Measurements from ENCODE around the gene TBC1D22A. TPM values are rescaled to one million over a fixed set of nuclear protein-coding genes. Genes with fewer than 3 reads are reported as not detected.

The TBC1D22A gene
- total RNA-seq, 1 donor = 17.7 TPM

- Histone ChIP-seq H3K27ac (ENCODE audit: low read depth, low read length) (no peak overlapping the region), H2AFZ (ENCODE audit: low read length) (no peak overlapping the region), H3K4me3 (ENCODE audit: insufficient read depth, low read length) (no peak overlapping the region), H3K9me3 (ENCODE audit: low read depth, low read length) (no peaks in the 10 kb centered on the region), H4K20me1 (ENCODE audit: insufficient read depth, low read length) (peaks cover 9% of the 10 kb centered on the region), H3K4me1 (ENCODE audit: insufficient read depth, low read length) (peaks cover 16% of the 10 kb centered on the region), H3K79me2 (ENCODE audit: insufficient read depth, low read length) (no peaks in the 10 kb centered on the region), H3K36me3 (ENCODE audit: insufficient read depth, low read length) (no peaks in the 10 kb centered on the region), H3K4me2 (ENCODE audit: insufficient read depth, low read length) (no peak overlapping the region), H3K27me3 (ENCODE audit: insufficient read depth, low read length) (no peaks in the 10 kb centered on the region)
- DNase-seq (ENCODE audit: insufficient read length, low spot score, missing footprints) = no peak
- TF ChIP-seq, protein P1, sequence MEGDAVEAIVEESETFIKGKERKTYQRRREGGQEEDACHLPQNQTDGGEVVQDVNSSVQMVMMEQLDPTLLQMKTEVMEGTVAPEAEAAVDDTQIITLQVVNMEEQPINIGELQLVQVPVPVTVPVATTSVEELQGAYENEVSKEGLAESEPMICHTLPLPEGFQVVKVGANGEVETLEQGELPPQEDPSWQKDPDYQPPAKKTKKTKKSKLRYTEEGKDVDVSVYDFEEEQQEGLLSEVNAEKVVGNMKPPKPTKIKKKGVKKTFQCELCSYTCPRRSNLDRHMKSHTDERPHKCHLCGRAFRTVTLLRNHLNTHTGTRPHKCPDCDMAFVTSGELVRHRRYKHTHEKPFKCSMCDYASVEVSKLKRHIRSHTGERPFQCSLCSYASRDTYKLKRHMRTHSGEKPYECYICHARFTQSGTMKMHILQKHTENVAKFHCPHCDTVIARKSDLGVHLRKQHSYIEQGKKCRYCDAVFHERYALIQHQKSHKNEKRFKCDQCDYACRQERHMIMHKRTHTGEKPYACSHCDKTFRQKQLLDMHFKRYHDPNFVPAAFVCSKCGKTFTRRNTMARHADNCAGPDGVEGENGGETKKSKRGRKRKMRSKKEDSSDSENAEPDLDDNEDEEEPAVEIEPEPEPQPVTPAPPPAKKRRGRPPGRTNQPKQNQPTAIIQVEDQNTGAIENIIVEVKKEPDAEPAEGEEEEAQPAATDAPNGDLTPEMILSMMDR (IDR thresholded peaks at IDR 0.05; ENCODE audit: extremely low read depth, low read depth, low read length) = no peak
Observed at GRCh38 chr22:47098121-47098520, 335.7 kb downstream of the TBC1D22A start.

- no peak overlapping the region for H3K4me2 ChIP-seq (ENCODE audit: insufficient read depth, low read length)
- no peaks in the 10 kb centered on the region for H3K79me2 ChIP-seq (ENCODE audit: insufficient read depth, low read length)
- H2AFZ ChIP-seq (ENCODE audit: low read length) = no peak overlapping the region
- no peaks in the 10 kb centered on the region for H3K36me3 ChIP-seq (ENCODE audit: insufficient read depth, low read length)
- TF ChIP-seq, protein P1 (IDR thresholded peaks at IDR 0.05; ENCODE audit: extremely low read depth, low read depth, low read length) = no peak
- DNase-seq (ENCODE audit: insufficient read length, low spot score, missing footprints) = no peak
- H4K20me1 ChIP-seq (ENCODE audit: insufficient read depth, low read length) = peaks cover 9% of the 10 kb centered on the region
- no peaks in the 10 kb centered on the region for H3K27me3 ChIP-seq (ENCODE audit: insufficient read depth, low read length)
- no peak overlapping the region for H3K27ac ChIP-seq (ENCODE audit: low read depth, low read length)
- H3K4me3 ChIP-seq (ENCODE audit: insufficient read depth, low read length) = no peak overlapping the region
- H3K4me1 ChIP-seq (ENCODE audit: insufficient read depth, low read length) = peaks cover 14% of the 10 kb centered on the region
- no peaks in the 10 kb centered on the region for H3K9me3 ChIP-seq (ENCODE audit: low read depth, low read length)
Observed at GRCh38 chr22:47098554-47098953, 336.1 kb downstream of the TBC1D22A start.

- no peak overlapping the region for H3K4me3 ChIP-seq (ENCODE audit: insufficient read depth, low read length)
- H3K9me3 ChIP-seq (ENCODE audit: low read depth, low read length) = no peaks in the 10 kb centered on the region
- H4K20me1 ChIP-seq (ENCODE audit: insufficient read depth, low read length) = peaks cover 8% of the 10 kb centered on the region
- H3K27me3 ChIP-seq (ENCODE audit: insufficient read depth, low read length) = no peaks in the 10 kb centered on the region
- DNase-seq (ENCODE audit: insufficient read length, low spot score, missing footprints) = no peak
- TF ChIP-seq, protein P1 (IDR thresholded peaks at IDR 0.05; ENCODE audit: extremely low read depth, low read depth, low read length) = no peak
- no peaks in the 10 kb centered on the region for H3K79me2 ChIP-seq (ENCODE audit: insufficient read depth, low read length)
- H3K4me2 ChIP-seq (ENCODE audit: insufficient read depth, low read length) = no peak overlapping the region
- no peak overlapping the region for H3K27ac ChIP-seq (ENCODE audit: low read depth, low read length)
- no peak overlapping the region for H2AFZ ChIP-seq (ENCODE audit: low read length)
- no peaks in the 10 kb centered on the region for H3K36me3 ChIP-seq (ENCODE audit: insufficient read depth, low read length)
- H3K4me1 ChIP-seq (ENCODE audit: insufficient read depth, low read length) = peaks cover 8% of the 10 kb centered on the region
Observed at GRCh38 chr22:47100019-47100418, 337.6 kb downstream of the TBC1D22A start.

DNA sequence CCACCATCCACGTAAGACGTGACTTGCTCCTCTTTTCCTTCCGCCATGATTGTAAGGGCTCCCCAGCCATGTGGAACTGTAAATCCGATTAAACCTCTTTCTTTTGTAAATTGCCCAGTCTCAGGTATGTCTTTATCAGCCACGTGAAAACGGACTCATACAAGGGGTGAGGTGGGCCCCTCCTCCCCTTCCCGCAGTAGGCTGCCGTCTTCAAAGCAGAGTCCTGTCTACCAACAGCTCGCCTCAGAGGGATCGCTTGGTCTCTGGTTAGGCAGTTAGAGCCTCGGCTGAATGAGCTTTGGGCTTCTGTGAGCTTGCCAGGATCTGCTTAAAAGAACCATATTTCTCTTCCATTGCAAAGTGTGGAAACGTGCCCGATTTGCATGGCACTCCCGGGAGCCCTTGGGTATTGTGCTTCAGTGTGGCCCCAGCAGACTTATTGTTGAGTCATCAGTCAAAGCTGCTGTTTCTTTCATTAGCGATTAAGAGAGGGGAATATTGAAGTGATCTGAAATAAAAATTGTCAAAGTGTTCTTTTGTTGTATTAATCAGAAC is 338.3 kb downstream of the TBC1D22A start:
- Histone ChIP-seq H3K79me2 (ENCODE audit: insufficient read depth, low read length) (no peaks in the 10 kb centered on the region), H2AFZ (ENCODE audit: low read length) (no peak overlapping the region), H3K4me2 (ENCODE audit: insufficient read depth, low read length) (no peak overlapping the region), H3K4me1 (ENCODE audit: insufficient read depth, low read length) (peaks cover 3% of the 10 kb centered on the region), H3K36me3 (ENCODE audit: insufficient read depth, low read length) (no peaks in the 10 kb centered on the region), H3K4me3 (ENCODE audit: insufficient read depth, low read length) (no peak overlapping the region), H3K9me3 (ENCODE audit: low read depth, low read length) (no peaks in the 10 kb centered on the region), H3K27me3 (ENCODE audit: insufficient read depth, low read length) (no peaks in the 10 kb centered on the region), H3K27ac (ENCODE audit: low read depth, low read length) (no peak overlapping the region), H4K20me1 (ENCODE audit: insufficient read depth, low read length) (peaks cover 3% of the 10 kb centered on the region)
- TF ChIP-seq, protein P1 (IDR thresholded peaks at IDR 0.05; ENCODE audit: extremely low read depth, low read depth, low read length) = no peak
- DNase-seq (ENCODE audit: insufficient read length, low spot score, missing footprints) = no peak

All from osteoblast (primary cell).